Activated T-helper 17 cell treated with anti-CD3 and anti-CD28 coated beads, Interleukin-2, amount 50 U/mL, for 72 hours (primary cell): ENCODE data around the gene SLC4A1AP. TPM values are rescaled to one million over a fixed set of nuclear protein-coding genes. Genes with fewer than 3 reads are reported as not detected.
"Not testable (repeated sequence)": the region's sequence is repeated elsewhere in the genome, so short reads cannot be mapped to it uniquely, and the experiment has no call there.

Experiments
- ATAC-seq: fragments of 150-1000 bp; cut with Tn5 transposase; replicated peaks from 2 replicates; pipeline ENCODE4 v1.10.0; 2021; ENCODE audit warnings: mild to moderate bottlenecking, moderate library complexity
- H3K27ac Mint-ChIP-seq: one replicate; pipeline ENCODE4 v1.8.0; 2022; ENCODE audit warnings: mixed read lengths
- H3K27me3 Mint-ChIP-seq: one replicate; pipeline ENCODE4 v1.8.0; 2022; ENCODE audit warnings: mixed read lengths
- H3K36me3 Mint-ChIP-seq: one replicate; pipeline ENCODE4 v1.8.0; 2022; ENCODE audit warnings: low read depth, mild to moderate bottlenecking, mixed read lengths
- H3K4me1 Mint-ChIP-seq: one replicate; pipeline ENCODE4 v1.8.0; 2022; ENCODE audit warnings: mixed read lengths
- H3K4me3 Mint-ChIP-seq: one replicate; pipeline ENCODE4 v1.8.0; 2022; ENCODE audit warnings: mild to moderate bottlenecking, mixed read lengths
- H3K9me3 Mint-ChIP-seq: one replicate; pipeline ENCODE4 v1.8.0; 2022; ENCODE audit warnings: mixed read lengths
- total RNA-seq, 2 donors: library from RNA; stranded (reverse); gene quantifications; one replicate each; pipeline ENCODE4 v1.2.3, GENCODE V29; 2022

Gene SLC4A1AP
- total RNA-seq, 2 donors from 2014 or later, result 23.6 to 25.5 TPM

DNA sequence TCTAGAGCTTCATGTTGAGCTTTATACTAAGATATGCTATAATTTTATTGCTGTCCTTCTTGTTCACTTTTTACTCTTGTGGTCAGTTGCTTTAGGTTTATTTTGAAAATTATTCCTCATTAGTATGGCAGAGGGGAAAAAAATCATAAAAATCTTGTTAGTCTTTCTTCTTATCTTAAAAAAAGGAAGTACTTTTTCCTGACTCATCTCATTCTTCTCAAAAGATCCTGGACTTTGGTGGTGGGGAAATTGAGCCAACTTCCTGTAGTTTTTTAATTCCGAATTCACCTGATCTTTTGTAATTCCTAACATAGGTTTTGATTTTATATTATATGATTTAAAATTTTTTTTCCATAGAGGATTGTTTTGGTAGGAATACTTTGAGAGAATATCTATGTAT is 3.8 kb downstream of the SLC4A1AP start:
- H3K36me3 Mint-ChIP-seq, result peaks cover 94% of the 10 kb centered on the region
- H3K4me1 Mint-ChIP-seq, result peaks cover 19% of the 10 kb centered on the region
- no peak for ATAC-seq
- H3K9me3 Mint-ChIP-seq, result no peaks in the 10 kb centered on the region
- H3K27ac Mint-ChIP-seq, result no peak overlapping the region
- H3K27me3 Mint-ChIP-seq, result no peaks in the 10 kb centered on the region
- no peak overlapping the region for H3K4me3 Mint-ChIP-seq

DNA sequence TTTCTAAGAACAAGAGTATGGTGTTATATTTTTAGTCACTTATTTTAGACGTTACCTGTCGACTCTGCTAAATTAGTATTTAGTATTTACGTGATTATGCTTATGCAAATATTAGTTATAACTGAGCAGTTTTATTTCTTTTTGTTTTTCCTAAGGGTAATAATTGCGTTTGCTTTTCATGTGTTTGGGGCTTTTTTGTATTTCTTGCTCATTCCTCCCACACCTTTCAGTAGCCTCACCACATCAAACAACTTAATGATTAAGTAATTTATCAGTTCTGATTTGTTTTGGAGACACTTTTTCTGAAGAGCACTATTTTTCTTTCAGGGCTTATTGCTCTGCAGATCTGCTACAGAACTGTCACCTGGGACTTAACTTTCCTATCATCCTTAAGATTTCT is 7.5 kb downstream of the SLC4A1AP start:
- H3K27me3 Mint-ChIP-seq, result no peaks in the 10 kb centered on the region
- H3K9me3 Mint-ChIP-seq, result no peaks in the 10 kb centered on the region
- no peak overlapping the region for H3K4me3 Mint-ChIP-seq
- H3K27ac Mint-ChIP-seq, result peak overlapping the region; percentile 49
- peaks cover 11% of the 10 kb centered on the region for H3K4me1 Mint-ChIP-seq
- peak; percentile 50 for ATAC-seq
- peaks cover 99% of the 10 kb centered on the region for H3K36me3 Mint-ChIP-seq

- H3K36me3 Mint-ChIP-seq, result peaks cover 97% of the 10 kb centered on the region
- H3K9me3 Mint-ChIP-seq, result no peaks in the 10 kb centered on the region
- H3K27ac Mint-ChIP-seq, result no peak overlapping the region
- H3K4me3 Mint-ChIP-seq, result no peak overlapping the region
- ATAC-seq, result no peak
- peaks cover 11% of the 10 kb centered on the region for H3K4me1 Mint-ChIP-seq
- no peaks in the 10 kb centered on the region for H3K27me3 Mint-ChIP-seq
Observed at GRCh38 chr2:27672723-27673486, 9.2 kb downstream of the SLC4A1AP start.

GRCh38 chr2:27680571-27680970 is 16.9 kb downstream of the SLC4A1AP start:
- no peak for ATAC-seq
- no peaks in the 10 kb centered on the region for H3K27me3 Mint-ChIP-seq
- H3K4me3 Mint-ChIP-seq, result no peak overlapping the region

DNA sequence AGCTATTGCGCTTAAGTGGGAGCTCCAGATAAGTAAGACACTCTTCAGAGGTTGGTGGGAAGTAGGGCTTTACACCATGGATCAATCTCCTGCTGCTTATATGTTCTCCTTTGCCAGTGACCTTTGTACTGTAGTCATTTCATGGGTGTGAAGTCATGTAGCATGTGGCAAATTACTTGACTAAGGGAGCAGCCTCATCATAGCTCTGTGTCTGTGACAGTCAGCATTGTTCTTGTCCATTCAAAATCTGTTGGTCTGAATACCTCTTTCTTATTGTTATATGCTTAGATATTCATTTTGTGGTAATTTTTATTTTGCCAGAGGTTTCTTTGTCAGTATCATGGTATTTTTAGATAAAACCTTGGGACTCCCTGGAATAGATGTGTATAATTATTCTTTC is 18.2 kb downstream of the SLC4A1AP start:
- peak overlapping the region; percentile 85 for H3K27ac Mint-ChIP-seq
- peak overlapping the region; percentile 53 for H3K4me3 Mint-ChIP-seq
- peaks cover 26% of the 10 kb centered on the region for H3K4me1 Mint-ChIP-seq

More at GRCh38 chr2:27680571-27680970, 16.9 kb downstream of the SLC4A1AP start:
- Mint-ChIP-seq H3K9me3 (no peaks in the 10 kb centered on the region), H3K4me1 (peaks cover 26% of the 10 kb centered on the region), H3K36me3 (peaks cover 93% of the 10 kb centered on the region), H3K27ac (peak overlapping the region; percentile 85)

GRCh38 chr2:27682334-27682771 is 18.7 kb downstream of the SLC4A1AP start:
- H3K4me3 Mint-ChIP-seq, result peak overlapping the region; percentile 53
- H3K27ac Mint-ChIP-seq, result peak overlapping the region; percentile 85
- peaks cover 26% of the 10 kb centered on the region for H3K4me1 Mint-ChIP-seq
- H3K36me3 Mint-ChIP-seq, result peaks cover 94% of the 10 kb centered on the region
- H3K9me3 Mint-ChIP-seq, H3K27me3 Mint-ChIP-seq: not testable (repeated sequence)
- peak; percentile 89 for ATAC-seq

More for the DNA sequence above, 18.2 kb downstream of the SLC4A1AP start:
- peak; percentile 89 for ATAC-seq
- Mint-ChIP-seq H3K9me3 (no peaks in the 10 kb centered on the region), H3K36me3 (peaks cover 94% of the 10 kb centered on the region), H3K27me3 (no peaks in the 10 kb centered on the region)

DNA sequence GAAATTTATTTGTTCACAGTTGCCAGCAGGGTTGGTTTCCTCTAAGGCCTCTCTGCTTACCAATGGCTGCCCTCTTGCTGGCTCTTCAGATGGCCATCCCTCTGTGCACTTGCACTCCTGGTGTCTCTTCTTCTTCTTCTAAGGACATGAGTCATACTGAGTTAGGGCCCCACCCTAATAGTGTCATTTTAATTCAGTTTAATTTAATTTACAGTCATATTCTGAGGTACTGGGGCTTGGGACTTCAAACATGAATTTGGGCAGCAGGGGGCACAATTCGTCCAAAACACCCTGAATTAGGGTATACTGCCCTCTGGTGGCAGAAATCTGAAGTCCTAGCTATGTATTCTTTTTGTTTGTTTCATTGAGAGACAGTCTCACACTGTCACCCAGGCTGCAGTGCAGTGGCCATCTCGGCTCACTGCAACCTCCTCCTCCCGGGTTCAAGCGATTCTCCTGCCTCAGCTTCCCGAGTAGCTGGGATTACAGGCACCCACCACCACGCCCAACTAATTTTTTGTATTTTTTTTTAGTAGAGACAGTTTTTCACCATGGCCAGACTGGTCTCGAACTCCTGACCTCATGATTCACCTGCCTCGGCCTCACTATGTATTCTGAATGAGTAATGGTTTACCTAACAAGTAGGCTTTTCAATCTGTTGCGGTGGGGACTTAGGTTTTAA is 19.8 kb downstream of the SLC4A1AP start:
- H3K36me3 Mint-ChIP-seq, result peaks cover 94% of the 10 kb centered on the region
- no peaks in the 10 kb centered on the region for H3K9me3 Mint-ChIP-seq
- ATAC-seq, result peak; percentile 47
- H3K27me3 Mint-ChIP-seq, result no peaks in the 10 kb centered on the region
- H3K4me3 Mint-ChIP-seq, result peak overlapping the region; percentile 53
- H3K4me1 Mint-ChIP-seq, result peaks cover 26% of the 10 kb centered on the region
- peak overlapping the region; percentile 85 for H3K27ac Mint-ChIP-seq

DNA sequence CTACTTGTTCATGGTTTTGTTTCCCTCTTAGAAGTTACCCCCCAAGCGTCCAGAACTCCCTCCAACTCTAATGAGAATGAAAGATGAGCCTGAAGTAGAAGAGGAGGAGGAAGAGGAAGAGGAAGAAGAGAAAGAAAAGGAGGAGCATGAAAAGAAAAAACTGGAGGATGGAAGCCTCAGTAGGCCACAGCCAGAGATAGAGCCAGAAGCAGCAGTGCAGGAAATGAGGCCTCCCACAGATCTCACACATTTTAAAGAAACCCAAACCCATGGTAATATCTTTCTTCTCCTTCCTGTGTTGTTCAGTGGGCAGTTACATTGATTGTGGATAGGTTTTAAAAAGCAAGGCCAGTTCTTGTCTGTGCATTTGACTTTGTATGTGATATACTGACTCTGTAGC is 21.3 kb downstream of the SLC4A1AP start:
- H3K36me3 Mint-ChIP-seq, result peaks cover 93% of the 10 kb centered on the region
- peaks cover 26% of the 10 kb centered on the region for H3K4me1 Mint-ChIP-seq
- H3K27me3 Mint-ChIP-seq, ATAC-seq, H3K9me3 Mint-ChIP-seq: not testable (repeated sequence)
- peak overlapping the region; percentile 31 for H3K27ac Mint-ChIP-seq
- peak overlapping the region; percentile 6 for H3K4me3 Mint-ChIP-seq

DNA sequence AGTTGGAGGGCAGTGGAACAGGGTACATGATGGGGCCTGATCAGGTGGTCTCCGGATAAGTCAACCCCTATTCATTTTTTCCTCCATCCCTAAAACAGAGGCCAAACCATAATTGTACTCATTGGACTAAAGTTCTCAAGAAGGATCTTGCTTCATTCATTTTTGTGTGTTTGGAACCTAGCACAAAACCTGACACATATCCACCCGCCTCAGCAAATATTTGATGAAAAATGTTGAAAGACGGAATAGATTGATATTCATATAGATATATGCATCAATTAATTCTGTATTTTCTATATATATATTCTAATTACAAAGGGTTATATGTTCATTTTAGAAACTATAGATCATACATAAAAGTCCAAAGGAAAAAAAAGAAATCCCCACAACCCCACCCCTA is 21.9 kb downstream of the SLC4A1AP start:
- Mint-ChIP-seq H3K4me3 (no peak overlapping the region), H3K27ac (no peak overlapping the region), H3K36me3 (peaks cover 90% of the 10 kb centered on the region), H3K27me3 (no peaks in the 10 kb centered on the region), H3K9me3 (no peaks in the 10 kb centered on the region), H3K4me1 (peaks cover 26% of the 10 kb centered on the region)
- no peak for ATAC-seq

- H3K4me3 Mint-ChIP-seq, result no peak overlapping the region
- no peaks in the 10 kb centered on the region for H3K9me3 Mint-ChIP-seq
- H3K27me3 Mint-ChIP-seq, result no peaks in the 10 kb centered on the region
- H3K27ac Mint-ChIP-seq, result no peak overlapping the region
- H3K36me3 Mint-ChIP-seq, result peaks cover 92% of the 10 kb centered on the region
- no peak for ATAC-seq
- H3K4me1 Mint-ChIP-seq, result peaks cover 11% of the 10 kb centered on the region
Observed at GRCh38 chr2:27687232-27687631, 23.5 kb downstream of the SLC4A1AP start.

DNA sequence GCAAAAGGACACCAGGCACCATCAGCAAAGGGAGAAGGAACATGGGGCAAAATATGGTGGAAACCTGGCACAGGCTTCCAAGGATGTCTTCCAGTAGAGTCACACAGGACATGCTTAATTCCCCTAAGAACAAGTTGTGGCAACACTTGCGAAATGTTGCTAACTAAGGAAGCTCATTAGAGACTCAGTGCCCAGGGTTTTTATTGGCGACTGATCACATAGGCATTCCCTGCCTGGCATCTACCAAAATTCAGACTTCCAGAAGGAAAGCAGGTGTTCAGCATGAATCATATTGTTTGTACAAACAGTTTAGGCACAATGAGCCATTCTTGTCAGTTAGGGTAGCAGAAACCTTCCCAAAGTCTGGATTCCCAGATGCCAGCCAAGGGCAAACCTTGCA is 25.7 kb downstream of the SLC4A1AP start:
- H3K27ac Mint-ChIP-seq, result no peak overlapping the region

DNA sequence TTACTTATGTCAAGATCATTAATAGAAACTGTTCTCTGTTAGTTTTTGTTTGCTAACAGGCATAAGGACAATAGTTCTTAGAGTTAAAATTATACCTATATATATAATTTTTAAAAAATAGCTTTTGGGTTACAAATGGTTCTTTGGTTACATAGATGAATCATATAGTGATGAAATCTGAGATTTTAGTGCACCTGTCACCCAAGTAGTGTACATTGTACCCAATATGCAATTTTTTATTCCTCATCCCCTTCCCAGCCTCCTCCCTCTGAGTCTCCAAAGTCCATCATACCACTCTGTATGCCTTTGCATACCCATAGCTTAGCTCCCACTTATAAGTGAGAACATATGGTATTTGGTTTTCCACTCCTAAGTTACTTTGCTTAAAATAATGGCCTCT is 26.4 kb downstream of the SLC4A1AP start:
- Mint-ChIP-seq H3K4me3 (no peak overlapping the region), H3K27me3 (no peaks in the 10 kb centered on the region), H3K4me1 (no peaks in the 10 kb centered on the region), H3K36me3 (peaks cover 85% of the 10 kb centered on the region), H3K27ac (no peak overlapping the region), H3K9me3 (no peaks in the 10 kb centered on the region)
- no peak for ATAC-seq

More for the DNA sequence above, 25.7 kb downstream of the SLC4A1AP start:
- no peak for ATAC-seq
- no peak overlapping the region for H3K4me3 Mint-ChIP-seq
- no peaks in the 10 kb centered on the region for H3K9me3 Mint-ChIP-seq
- H3K27me3 Mint-ChIP-seq, result no peaks in the 10 kb centered on the region
- H3K4me1 Mint-ChIP-seq, result no peaks in the 10 kb centered on the region
- peaks cover 88% of the 10 kb centered on the region for H3K36me3 Mint-ChIP-seq

DNA sequence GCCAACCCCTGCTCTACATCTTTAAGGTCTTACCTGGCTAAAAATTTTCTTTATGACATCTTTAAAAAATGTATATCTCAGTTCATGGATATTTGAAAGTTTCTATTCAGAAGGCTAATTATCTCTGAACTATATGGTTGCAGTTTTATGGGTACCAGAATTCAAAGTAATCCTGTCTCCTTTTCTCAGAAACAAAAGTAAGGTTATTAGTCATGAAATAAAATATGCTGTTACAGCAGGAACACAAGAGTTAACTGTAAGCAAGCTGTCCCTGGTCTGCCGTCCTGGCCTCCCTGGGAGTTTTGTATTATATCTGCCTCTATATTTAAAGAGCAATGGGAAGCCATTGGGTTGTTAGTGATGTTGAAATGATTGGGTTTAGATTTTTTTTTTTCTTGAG is 34.0 kb downstream of the SLC4A1AP start:
- H3K9me3 Mint-ChIP-seq, result no peaks in the 10 kb centered on the region
- no peaks in the 10 kb centered on the region for H3K27me3 Mint-ChIP-seq
- peak overlapping the region; percentile 54 for H3K27ac Mint-ChIP-seq
- ATAC-seq, result peak; percentile 48
- peak overlapping the region; percentile 16 for H3K4me3 Mint-ChIP-seq
- H3K36me3 Mint-ChIP-seq, result peaks cover 44% of the 10 kb centered on the region
- no peaks in the 10 kb centered on the region for H3K4me1 Mint-ChIP-seq

DNA sequence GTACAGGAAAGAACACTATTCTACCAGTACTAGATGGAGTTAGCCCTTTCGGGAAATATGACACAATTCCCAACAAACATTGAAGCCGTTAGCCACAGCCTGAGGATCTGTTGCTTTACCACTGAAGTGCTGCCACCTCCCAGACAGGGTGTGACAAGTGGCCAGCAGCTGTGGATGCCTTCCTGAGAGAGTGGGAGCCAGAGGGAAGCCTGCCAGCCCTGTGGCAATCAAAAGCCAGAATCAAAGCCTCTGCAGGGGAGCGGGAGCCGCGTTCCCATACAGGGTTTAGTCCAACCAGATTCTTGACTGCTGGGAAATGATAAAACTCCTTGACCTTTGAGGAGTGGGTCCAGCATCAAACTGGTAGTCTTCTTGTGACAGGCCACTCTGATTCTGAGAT is 38.0 kb downstream of the SLC4A1AP start:
- Mint-ChIP-seq H3K27me3 (no peaks in the 10 kb centered on the region), H3K9me3 (no peaks in the 10 kb centered on the region), H3K36me3 (peaks cover 18% of the 10 kb centered on the region), H3K4me3 (no peak overlapping the region), H3K4me1 (peaks cover 21% of the 10 kb centered on the region), H3K27ac (no peak overlapping the region)
- ATAC-seq, result no peak

GRCh38 chr2:27702302-27702701 is 38.6 kb downstream of the SLC4A1AP start:
- no peak overlapping the region for H3K4me3 Mint-ChIP-seq
- peaks cover 16% of the 10 kb centered on the region for H3K36me3 Mint-ChIP-seq
- ATAC-seq, result no peak
- no peaks in the 10 kb centered on the region for H3K9me3 Mint-ChIP-seq
- H3K27ac Mint-ChIP-seq, result no peak overlapping the region
- H3K4me1 Mint-ChIP-seq, result peaks cover 21% of the 10 kb centered on the region
- no peaks in the 10 kb centered on the region for H3K27me3 Mint-ChIP-seq
